Measurements from ENCODE around the gene RASSF5. TPM values are rescaled to one million over a fixed set of nuclear protein-coding genes. Genes with fewer than 3 reads are reported as not detected.

The RASSF5 gene
- total and polyA plus RNA-seq, 2 donors (not counting 1 experiment from before 2014, with no cell fraction given): 69.7 to 146 TPM

DNA sequence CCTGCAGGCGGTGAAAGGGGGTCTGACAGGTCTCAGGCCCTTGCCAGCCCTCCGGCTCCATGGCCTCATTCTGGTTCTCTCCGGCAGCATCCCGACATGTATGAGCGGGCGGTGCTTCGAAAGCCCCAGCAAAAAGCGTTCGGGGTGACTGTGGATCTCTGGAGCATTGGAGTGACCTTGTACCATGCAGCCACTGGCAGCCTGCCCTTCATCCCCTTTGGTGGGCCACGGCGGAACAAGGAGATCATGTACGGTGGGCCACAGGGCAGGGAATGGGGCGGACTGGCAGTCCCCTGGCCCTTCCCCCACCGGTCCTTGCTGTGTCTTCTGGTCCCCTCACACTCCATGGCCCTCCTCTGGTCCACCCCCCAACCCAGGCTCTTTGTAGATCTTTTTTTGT, 30.7 kb upstream of the RASSF5 start:
- Histone ChIP-seq H2AFZ (ENCODE audit: insufficient read depth, low read depth, low read length, poor library complexity, severe bottlenecking) (no peak overlapping the region), H3K4me2 (replicated peaks; ENCODE audit: low read depth, low read length, poor library complexity, severe bottlenecking) (no peak overlapping the region), H3K9me3 (ENCODE audit: control extremely low read depth in 1 of 3, control insufficient read depth in 2 of 3, insufficient read depth in 1 of 3, low read length in 2 of 3) (no peaks in the 10 kb centered on the region), H3K4me3 (ENCODE audit: control extremely low read depth in 1 of 5, extremely low read depth in 1 of 5, insufficient read depth in 1 of 5, low read depth in 2 of 5, low read length in 4 of 5) (no peak overlapping the region), H3K27ac (ENCODE audit: low read length in 2 of 2) (no peak overlapping the region), H3K27me3 (replicated peaks in 1 of 4; ENCODE audit: control extremely low read depth in 1 of 4, control insufficient read depth in 3 of 4, insufficient read depth in 4 of 4, low read length in 3 of 4) (no peaks in the 10 kb centered on the region), H3K4me1 (ENCODE audit: control insufficient read depth in 2 of 2, insufficient read depth in 2 of 2, low read length in 2 of 2) (peaks cover 12 to 15% of the 10 kb centered on the region in 2 donors), H3K9ac (ENCODE audit: low read length) (no peak overlapping the region), H3K79me2 (ENCODE audit: control insufficient read depth, insufficient read depth, low read length) (peaks cover 3% of the 10 kb centered on the region), H3K36me3 (replicated peaks in 1 of 2; ENCODE audit: control extremely low read depth in 1 of 2, control insufficient read depth in 1 of 2, extremely low read depth in 1 of 2, insufficient read depth in 2 of 2, low read length in 1 of 2) (peaks cover 0 to 68% of the 10 kb centered on the region in 2 experiments), H4K20me1 (ENCODE audit: control insufficient read depth, insufficient read depth, low read length, poor library complexity, severe bottlenecking) (peaks cover 13% of the 10 kb centered on the region)
- Mint-ChIP-seq H3K27ac (no peak overlapping the region), H3K9me3 (ENCODE audit: insufficient read depth) (no peaks in the 10 kb centered on the region), H3K27me3 (no peaks in the 10 kb centered on the region), H3K4me1 (peaks cover 22% of the 10 kb centered on the region), H3K4me3 (no peak overlapping the region)
- ATAC-seq (ENCODE audit: low read depth): no peak
- CTCF ChIA-PET: interaction anchor here (1.4 to 6.7 kb wide), 6 partner anchors 9 to 108 kb away, joined by 3 to 79 read pairs (median 26); no protein-coding TSS in a partner anchor
- DNase-seq: no peak
- intact Hi-C loops (cut with micrococcal nuclease): loop anchor here (10.0 kb wide), 2 partner anchors 328 to 438 kb away; no protein-coding TSS in a partner anchor
- TF ChIP-seq, protein P1, sequence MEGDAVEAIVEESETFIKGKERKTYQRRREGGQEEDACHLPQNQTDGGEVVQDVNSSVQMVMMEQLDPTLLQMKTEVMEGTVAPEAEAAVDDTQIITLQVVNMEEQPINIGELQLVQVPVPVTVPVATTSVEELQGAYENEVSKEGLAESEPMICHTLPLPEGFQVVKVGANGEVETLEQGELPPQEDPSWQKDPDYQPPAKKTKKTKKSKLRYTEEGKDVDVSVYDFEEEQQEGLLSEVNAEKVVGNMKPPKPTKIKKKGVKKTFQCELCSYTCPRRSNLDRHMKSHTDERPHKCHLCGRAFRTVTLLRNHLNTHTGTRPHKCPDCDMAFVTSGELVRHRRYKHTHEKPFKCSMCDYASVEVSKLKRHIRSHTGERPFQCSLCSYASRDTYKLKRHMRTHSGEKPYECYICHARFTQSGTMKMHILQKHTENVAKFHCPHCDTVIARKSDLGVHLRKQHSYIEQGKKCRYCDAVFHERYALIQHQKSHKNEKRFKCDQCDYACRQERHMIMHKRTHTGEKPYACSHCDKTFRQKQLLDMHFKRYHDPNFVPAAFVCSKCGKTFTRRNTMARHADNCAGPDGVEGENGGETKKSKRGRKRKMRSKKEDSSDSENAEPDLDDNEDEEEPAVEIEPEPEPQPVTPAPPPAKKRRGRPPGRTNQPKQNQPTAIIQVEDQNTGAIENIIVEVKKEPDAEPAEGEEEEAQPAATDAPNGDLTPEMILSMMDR (IDR thresholded peaks at IDR 0.05): no peak
- TF ChIP-seq EZH2 (IDR thresholded peaks at IDR 0.05; ENCODE audit: borderline replicate concordance, insufficient read depth, low read depth, low read length, poor library complexity, severe bottlenecking): no peak
- WGBS (ENCODE audit: insufficient coverage): 96% methylated on average over 13 of the region's 14 CpGs
- POLR2A ChIA-PET: no interaction called here

DNA sequence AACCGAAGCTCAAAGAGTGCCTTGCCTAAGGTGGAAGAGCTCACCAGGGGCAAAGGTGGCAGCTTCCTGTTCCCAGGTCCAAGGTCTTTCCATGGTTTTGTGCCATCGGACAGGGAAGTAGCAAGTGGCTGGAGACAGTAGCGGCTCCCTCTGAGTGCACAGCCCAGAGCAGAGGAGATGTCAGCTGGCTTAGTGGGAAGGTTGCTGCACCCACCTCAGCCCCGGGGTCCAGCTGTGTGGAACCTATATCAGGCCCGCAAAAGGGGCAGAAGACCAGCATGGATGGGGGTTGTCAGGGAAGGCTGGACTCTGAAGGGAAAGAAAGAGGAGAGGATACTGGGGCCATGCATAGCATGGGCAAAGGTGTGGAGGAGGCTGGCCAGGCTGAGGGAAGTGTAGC, 30.2 kb upstream of the RASSF5 start:
- Histone ChIP-seq H3K9ac (ENCODE audit: low read length) (no peak overlapping the region), H3K27me3 (replicated peaks in 1 of 4; ENCODE audit: control extremely low read depth in 1 of 4, control insufficient read depth in 3 of 4, insufficient read depth in 4 of 4, low read length in 3 of 4) (no peaks in the 10 kb centered on the region), H3K27ac (ENCODE audit: low read length in 2 of 2) (no peak overlapping the region), H3K4me1 (ENCODE audit: control insufficient read depth in 2 of 2, insufficient read depth in 2 of 2, low read length in 2 of 2) (peaks cover 7 to 10% of the 10 kb centered on the region in 2 donors), H3K4me3 (ENCODE audit: control extremely low read depth in 1 of 5, extremely low read depth in 1 of 5, insufficient read depth in 1 of 5, low read depth in 2 of 5, low read length in 4 of 5) (no peak overlapping the region), H2AFZ (ENCODE audit: insufficient read depth, low read depth, low read length, poor library complexity, severe bottlenecking) (no peak overlapping the region), H3K36me3 (replicated peaks in 1 of 2; ENCODE audit: control extremely low read depth in 1 of 2, control insufficient read depth in 1 of 2, extremely low read depth in 1 of 2, insufficient read depth in 2 of 2, low read length in 1 of 2) (peaks cover 0 to 70% of the 10 kb centered on the region in 2 experiments), H3K4me2 (replicated peaks; ENCODE audit: low read depth, low read length, poor library complexity, severe bottlenecking) (no peak overlapping the region), H3K79me2 (ENCODE audit: control insufficient read depth, insufficient read depth, low read length) (peaks cover 3% of the 10 kb centered on the region), H4K20me1 (ENCODE audit: control insufficient read depth, insufficient read depth, low read length, poor library complexity, severe bottlenecking) (peaks cover 13% of the 10 kb centered on the region), H3K9me3 (ENCODE audit: control extremely low read depth in 1 of 3, control insufficient read depth in 2 of 3, insufficient read depth in 1 of 3, low read length in 2 of 3) (no peaks in the 10 kb centered on the region)
- ATAC-seq (ENCODE audit: low read depth) (no peak), DNase-seq (no peak)
- peaks cover 16% of the 10 kb centered on the region for H3K4me1 Mint-ChIP-seq
- no peak overlapping the region for H3K4me3 Mint-ChIP-seq
- no peak overlapping the region for H3K27ac Mint-ChIP-seq
- intact Hi-C loops (cut with micrococcal nuclease): loop anchor here (10.0 kb wide), 2 partner anchors 328 to 438 kb away; no protein-coding TSS in a partner anchor
- no peaks in the 10 kb centered on the region for H3K27me3 Mint-ChIP-seq
- TF ChIP-seq, protein P1 (IDR thresholded peaks at IDR 0.05): no peak
- no peak for TF ChIP-seq EZH2 (IDR thresholded peaks at IDR 0.05; ENCODE audit: borderline replicate concordance, insufficient read depth, low read depth, low read length, poor library complexity, severe bottlenecking)
- CTCF ChIA-PET: interaction anchor here (1.2 to 6.7 kb wide), 9 partner anchors 9 to 107 kb away, joined by 3 to 79 read pairs (median 6); no protein-coding TSS in a partner anchor
- no peaks in the 10 kb centered on the region for H3K9me3 Mint-ChIP-seq (ENCODE audit: insufficient read depth)
- 96% methylated on average over 5 of the region's 5 CpGs for WGBS (ENCODE audit: insufficient coverage)
- POLR2A ChIA-PET: no interaction called here

Measured in B cell (primary cell).